IMR-90 (cell line): ENCODE data around the gene SMIM5. TPM values are rescaled to one million over a fixed set of nuclear protein-coding genes. Genes with fewer than 3 reads are reported as not detected.
"Not testable (repeated sequence)": the region's sequence is repeated elsewhere in the genome, so short reads cannot be mapped to it uniquely, and the experiment has no call there.

ENCODE experiments used
- ATAC-seq: fragments of 200-7000 bp; cut with Tn5 transposase; 2 replicates; pipeline ENCODE4 v1.9.1; 2020; ENCODE audit warnings: low read depth, mild to moderate bottlenecking, moderate library complexity
- BruUV-seq: library from RNA; stranded (reverse); fragments of 400-500 nt; replicated peaks from 2 replicates; lab custom pipeline; 2021; lab: Mats Ljungman, UMichigan
- CTCF ChIA-PET: fragments of 300-600 bp; formaldehyde crosslinking; extraction: SDS; loops from one replicate; lab custom pipeline; 2021; ENCODE audit warnings: antibody characterized with exemption; lab: Yijun Ruan, JAX
- POLR2A ChIA-PET: fragments of 300-600 bp; sonication (Branson Sonifier 250); formaldehyde crosslinking; loops from one replicate; lab custom pipeline; 2022; ENCODE audit warnings: antibody characterized with exemption; ENCODE audit not compliant: unreplicated experiment; lab: Charles Lee
- DNase-seq: peaks from one replicate; pipeline ENCODE4 v3.0.0; 2013
- H2AFZ ChIP-seq: replicated peaks from 2 replicates; pipeline ENCODE3; 2013; ENCODE audit warnings: low read length, mild to moderate bottlenecking; ENCODE audit not compliant: poor library complexity
- H2AK5ac ChIP-seq: 2 replicates; pipeline ENCODE4 v1.6.1; 2013; ENCODE audit warnings: low read depth, low read length, inconsistent platforms
- H2AK9ac ChIP-seq: replicated peaks from 2 replicates; pipeline ENCODE3; 2013; ENCODE audit warnings: mild to moderate bottlenecking, low read depth, low read length, moderate library complexity; ENCODE audit not compliant: poor library complexity
- H2BK120ac ChIP-seq: 2 replicates; pipeline ENCODE4 v1.6.1; 2013; ENCODE audit warnings: low read depth, low read length, inconsistent platforms
- H2BK15ac ChIP-seq: 3 replicates; pipeline ENCODE4 v1.6.1; 2013; ENCODE audit warnings: low read depth, low read length, inconsistent platforms
- H2BK20ac ChIP-seq: 2 replicates; pipeline ENCODE4 v1.6.1; 2013; ENCODE audit warnings: low read depth, mild to moderate bottlenecking, inconsistent platforms, low read length, moderate library complexity
- H2BK5ac ChIP-seq: 2 replicates; pipeline ENCODE4 v1.6.1; 2013; ENCODE audit warnings: mild to moderate bottlenecking, low read depth, low read length, inconsistent platforms; ENCODE audit not compliant: poor library complexity, severe bottlenecking
- H3K14ac ChIP-seq: replicated peaks from 2 replicates; pipeline ENCODE4 v1.6.1; 2013; ENCODE audit warnings: low read depth, low read length, inconsistent platforms
- H3K18ac ChIP-seq: 2 replicates; pipeline ENCODE4 v1.6.1; 2013; ENCODE audit warnings: low read depth, low read length, control low read depth
- H3K23ac ChIP-seq: 2 replicates; pipeline ENCODE4 v1.6.1; 2013; ENCODE audit warnings: low read depth, low read length, inconsistent platforms
- H3K27ac ChIP-seq: 2 replicates; pipeline ENCODE4 v1.5.1; 2013; ENCODE audit warnings: mild to moderate bottlenecking, control low read depth, low read length; ENCODE audit not compliant: insufficient read depth
- H3K27me3 ChIP-seq: 2 replicates; pipeline ENCODE4 v1.6.1; 2013; ENCODE audit warnings: low read length; ENCODE audit not compliant: control insufficient read depth, insufficient read depth
- H3K36me3 ChIP-seq: 2 replicates; pipeline ENCODE4 v1.6.1; 2013; ENCODE audit warnings: low read length, mixed read lengths; ENCODE audit not compliant: control insufficient read depth, insufficient read depth
- H3K4ac ChIP-seq: 2 replicates; pipeline ENCODE4 v1.6.1; 2013; ENCODE audit warnings: low read depth, low read length, inconsistent platforms
- H3K4me1 ChIP-seq: 2 replicates; pipeline ENCODE4 v1.6.1; 2013; ENCODE audit warnings: low read length, mixed read lengths; ENCODE audit not compliant: control insufficient read depth, insufficient read depth
- H3K4me2 ChIP-seq: 2 replicates; pipeline ENCODE4 v1.6.1; 2013; ENCODE audit warnings: low read depth, mild to moderate bottlenecking, control low read depth, low read length, moderate library complexity
- H3K4me3 ChIP-seq: 2 replicates; pipeline ENCODE4 v1.5.1; 2013; ENCODE audit warnings: low read depth, mild to moderate bottlenecking, control low read depth, low read length, moderate library complexity; ENCODE audit not compliant: insufficient read depth
- H3K56ac ChIP-seq: 2 replicates; pipeline ENCODE4 v1.6.1; 2013; ENCODE audit warnings: low read length, inconsistent platforms; ENCODE audit not compliant: insufficient read depth; ENCODE audit errors: extremely low read depth
- H3K79me1 ChIP-seq, 2 experiments: 2 replicates each; pipeline ENCODE4 v1.6.1; 2013; ENCODE audit warnings: low read length in 2 of 2, inconsistent platforms in 1 of 2, low read depth in 1 of 2
- H3K9ac ChIP-seq: 2 replicates; pipeline ENCODE4 v1.6.1; 2013; ENCODE audit warnings: low read depth, low read length, control low read depth
- H3K9me1 ChIP-seq: 2 replicates; pipeline ENCODE4 v1.6.1; 2013; ENCODE audit warnings: low read length, inconsistent platforms; ENCODE audit not compliant: insufficient read depth
- H3K9me3 ChIP-seq: 2 replicates; pipeline ENCODE4 v1.6.1; 2013; ENCODE audit warnings: low read length; ENCODE audit not compliant: control insufficient read depth, insufficient read depth
- H4K20me1 ChIP-seq: 2 replicates; pipeline ENCODE4 v1.6.1; 2013; ENCODE audit warnings: low read length, inconsistent platforms; ENCODE audit not compliant: insufficient read depth
- H4K5ac ChIP-seq: 2 replicates; pipeline ENCODE4 v1.6.1; 2013; ENCODE audit warnings: mild to moderate bottlenecking, low read depth, low read length, control low read depth
- H4K8ac ChIP-seq, 2 experiments: 2 replicates each; pipeline ENCODE4 v1.6.1; 2013; ENCODE audit warnings: low read depth in 2 of 2, low read length in 2 of 2, control low read depth in 1 of 2, inconsistent platforms in 1 of 2
- H4K91ac ChIP-seq: 2 replicates; pipeline ENCODE4 v1.6.1; 2013; ENCODE audit warnings: low read depth, low read length, inconsistent platforms; ENCODE audit not compliant: insufficient read depth
- BHLHE40 ChIP-seq: fragments of 150-350 bp; IDR thresholded peaks from 2 replicates; pipeline ENCODE4 v1.6.1; 2016; ENCODE audit warnings: mild to moderate bottlenecking, low read depth, low read length
- SMC3 ChIP-seq: fragments of 150-350 bp; IDR thresholded peaks from 2 replicates; pipeline ENCODE4 v1.6.1; 2016; ENCODE audit warnings: low read depth, mild to moderate bottlenecking, antibody characterized with exemption, low read length, moderate library complexity
- USF2 ChIP-seq: fragments of 150-350 bp; IDR thresholded peaks from 2 replicates; pipeline ENCODE4 v1.6.1; 2017; ENCODE audit warnings: mild to moderate bottlenecking, antibody characterized with exemption, low read length, low read depth
- WGBS, 2 experiments: methylation state at CpG; one replicate each; pipeline versions ENCODE4 v1.1.5 to v1.1.7; 2013; ENCODE audit warnings: missing lambda C conversion rate in 2 of 2; ENCODE audit not compliant: insufficient read length in 1 of 2; ENCODE audit errors: extremely low coverage in 2 of 2; 5-methylcytosine and 5-hydroxymethylcytosine counted together
- dilution Hi-C: fragments of 300-500 bp; cut with HindIII; formaldehyde crosslinking; loops from one replicate; pipeline ENCODE4 v1.14.3; 2018; ENCODE audit warnings: low sequenced_read_pairs; ENCODE audit not compliant: unreplicated experiment
- in situ Hi-C: fragments of 300-500 bp; cut with MboI; formaldehyde crosslinking; loops from 3 replicates; pipeline ENCODE4 v1.14.3; 2019; ENCODE audit warnings: low sequenced_read_pairs, inconsistent platforms, mixed read lengths
- intact Hi-C: fragments of 100-400 bp; cut with micrococcal nuclease; formaldehyde crosslinking; loops from 2 replicates; pipeline ENCODE4 v1.10.0; 2022
- polyA plus RNA-seq, 3 experiments: library from polyadenylated mRNA; depleted of rRNA; stranded (reverse); fragments of >200 nt; gene quantifications; 2 replicates each; pipeline ENCODE4 v1.2.3, GENCODE V29; 2012; ENCODE audit warnings: low replicate concordance in 1 of 3
- total RNA-seq: library from RNA; depleted of rRNA; stranded (reverse); fragments of >200 nt; gene quantifications from 2 replicates; pipeline ENCODE4 v1.2.3, GENCODE V29; 2012

Gene SMIM5
- total and polyA plus RNA-seq, 2 of the 4 experiments (the other 2 are of a cell fraction), result not detected

DNA sequence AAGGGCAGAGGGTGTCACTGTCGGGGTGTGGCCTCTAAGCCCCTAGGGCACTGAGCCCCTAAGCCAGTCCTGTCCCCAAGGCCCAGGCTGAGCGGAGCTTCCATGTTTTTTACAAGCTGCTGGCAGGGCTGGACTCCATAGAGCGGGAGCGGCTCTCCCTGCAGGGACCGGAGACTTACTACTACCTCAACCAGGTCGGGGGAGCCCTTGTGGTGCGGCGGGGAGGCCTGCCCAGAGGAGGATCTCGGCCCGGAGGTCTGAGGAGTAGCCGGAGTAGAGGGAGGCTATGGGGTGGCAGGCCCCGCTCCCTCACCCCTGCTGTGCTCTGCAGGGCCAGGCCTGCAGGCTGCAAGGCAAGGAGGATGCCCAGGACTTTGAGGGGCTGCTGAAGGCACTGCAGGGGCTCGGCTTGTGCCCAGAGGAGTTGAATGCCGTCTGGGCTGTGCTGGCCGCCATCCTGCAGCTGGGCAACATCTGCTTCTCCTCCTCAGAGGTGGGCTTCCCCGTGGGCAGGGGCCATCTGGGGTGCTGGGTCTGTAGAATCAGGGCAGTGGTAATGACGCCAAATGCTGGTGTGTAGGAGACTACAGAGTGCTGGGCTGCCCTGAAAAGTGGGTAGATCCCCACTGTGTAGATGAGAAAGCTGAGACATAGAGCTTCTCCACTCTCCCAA is 40.8 kb upstream of the SMIM5 start:
- Histone ChIP-seq H3K79me1 (no peaks in the 10 kb centered on the region), H2BK15ac (no peak overlapping the region), H3K9me1 (no peaks in the 10 kb centered on the region), H3K4me2 (no peak overlapping the region), H4K8ac (no peak overlapping the region), H2AK9ac (no peak overlapping the region), H4K20me1 (no peaks in the 10 kb centered on the region; the same call in 1 of the 2 replicates), H3K4me1 (no peaks in the 10 kb centered on the region), H2BK20ac (no peak overlapping the region), H2AFZ (no peak overlapping the region), H2BK120ac (no peak overlapping the region), H3K56ac (no peak overlapping the region), H3K27ac (no peak overlapping the region), H2BK5ac (no peak overlapping the region), H3K36me3 (no peaks in the 10 kb centered on the region), H3K23ac (no peak overlapping the region), H3K27me3 (peaks cover 41% of the 10 kb centered on the region), H3K4me3 (no peak overlapping the region), H3K4ac (no peak overlapping the region), H2AK5ac (no peak overlapping the region), H3K18ac (no peak overlapping the region), H4K5ac (no peak overlapping the region), H3K9me3 (no peaks in the 10 kb centered on the region), H3K9ac (no peak overlapping the region), H3K14ac (no peak overlapping the region), H4K91ac (no peak overlapping the region)
- intact Hi-C loops, result no loop called here
- ATAC-seq (no peak), DNase-seq (no peak)
- in situ Hi-C loops, result no loop called here
- BruUV-seq, result no TSS peak
- dilution Hi-C loops, result no loop called here
- CTCF ChIA-PET, result no interaction called here
- POLR2A ChIA-PET, result no interaction called here
- TF ChIP-seq USF2 (no peak), SMC3 (no peak), BHLHE40 (no peak)
- 60% methylated on average over 1 of the region's 17 CpGs; no CpG with 5 or more reads in 1 of the 2 experiments for WGBS, 2 experiments

DNA sequence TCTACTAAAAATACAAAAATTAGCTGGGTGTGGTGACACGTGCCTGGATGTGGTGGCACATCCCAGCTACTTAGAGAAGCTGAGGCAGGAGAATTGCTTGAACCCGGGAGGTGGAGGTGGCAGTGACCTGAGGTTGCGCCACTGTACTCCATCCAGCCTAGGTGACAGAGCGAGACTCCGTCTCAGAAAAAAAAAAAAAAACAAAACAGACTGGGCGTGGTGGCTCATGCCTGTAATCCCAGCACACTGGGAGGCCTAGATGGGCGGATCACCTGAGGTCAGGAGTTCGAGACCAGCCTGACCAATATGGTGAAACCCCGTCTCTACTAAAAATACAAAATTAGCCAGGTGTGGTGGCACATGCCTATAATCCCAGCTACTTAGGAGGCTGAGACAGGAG is 39.8 kb upstream of the SMIM5 start:
- dilution Hi-C loops, H2BK5ac ChIP-seq, H3K56ac ChIP-seq, CTCF ChIA-PET, H3K9me1 ChIP-seq, H3K9me3 ChIP-seq, H2AFZ ChIP-seq, ATAC-seq, BruUV-seq, H2AK9ac ChIP-seq, DNase-seq, intact Hi-C loops, H3K4me1 ChIP-seq, H3K18ac ChIP-seq, H2BK120ac ChIP-seq, H2BK15ac ChIP-seq, H2AK5ac ChIP-seq, H3K4me2 ChIP-seq, POLR2A ChIA-PET, H3K14ac ChIP-seq, H3K27ac ChIP-seq, H3K9ac ChIP-seq, H4K8ac ChIP-seq, H3K23ac ChIP-seq, H4K5ac ChIP-seq, H3K79me1 ChIP-seq, H3K4me3 ChIP-seq, H3K36me3 ChIP-seq, H4K20me1 ChIP-seq, H4K91ac ChIP-seq, H3K4ac ChIP-seq, in situ Hi-C loops, H2BK20ac ChIP-seq: not testable (repeated sequence)
- 90% methylated on average over 2 of the region's 9 CpGs; no CpG with 5 or more reads in 1 of the 2 experiments for WGBS, 2 experiments
- peaks cover 33% of the 10 kb centered on the region for H3K27me3 ChIP-seq
